ENCODE data around the gene BCL6B. TPM values are rescaled to one million over a fixed set of nuclear protein-coding genes. Genes with fewer than 3 reads are reported as not detected.
A peak's percentile ranks its signal among the peaks of the same experiment; 100 is the strongest.
"Not testable (repeated sequence)": the region's sequence is repeated elsewhere in the genome, so short reads cannot be mapped to it uniquely, and the experiment has no call there.

BCL6B gene
- total RNA-seq, 6 experiments from 2014 or later, result not detected

DNA sequence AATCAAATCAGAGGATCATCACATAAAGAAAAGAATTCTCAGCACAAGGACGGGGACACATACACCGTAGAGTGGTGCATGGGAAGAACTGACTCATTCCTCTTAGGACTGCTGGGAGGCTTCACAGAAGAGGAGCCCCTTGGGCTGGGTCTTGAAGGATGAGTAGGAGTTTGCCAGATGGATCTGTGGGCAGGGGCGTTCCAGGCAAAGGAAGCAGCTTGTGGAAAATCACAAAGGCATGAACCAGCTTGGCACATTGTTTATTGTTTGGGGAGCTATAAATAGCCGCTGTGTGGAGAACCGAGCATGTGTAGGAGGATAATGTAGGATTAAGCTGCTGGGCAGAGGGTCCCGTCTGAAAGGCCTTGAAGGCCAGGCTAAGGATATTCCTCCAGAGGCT, 26.1 kb downstream of the BCL6B start:
- Mint-ChIP-seq H3K9me3 (no peaks in the 10 kb centered on the region), H3K36me3 (ENCODE audit: low read depth) (no peaks in the 10 kb centered on the region), H3K27me3 (ENCODE audit: insufficient read depth) (peaks cover 18% of the 10 kb centered on the region), H3K4me3 (no peak overlapping the region), H3K4me1 (ENCODE audit: low read depth) (peaks cover 24% of the 10 kb centered on the region), H3K27ac (no peak overlapping the region)
- DNase-seq, result no peak
- no peak for TF ChIP-seq CTCF (IDR thresholded peaks at IDR 0.05)

- not testable (repeated sequence) for DNase-seq; H3K9me3 Mint-ChIP-seq; H3K27ac Mint-ChIP-seq; H3K4me3 Mint-ChIP-seq; H3K36me3 Mint-ChIP-seq (ENCODE audit: low read depth)
- peaks cover 24% of the 10 kb centered on the region for H3K27me3 Mint-ChIP-seq (ENCODE audit: insufficient read depth)
- peaks cover 24% of the 10 kb centered on the region for H3K4me1 Mint-ChIP-seq (ENCODE audit: low read depth)
Measured at GRCh38 chr17:7050583-7050982, 27.7 kb downstream of the BCL6B start.

GRCh38 chr17:7056386-7056785, 33.5 kb downstream of the BCL6B start:
- Mint-ChIP-seq H3K27me3 (ENCODE audit: insufficient read depth) (peaks cover 30% of the 10 kb centered on the region), H3K4me3 (no peak overlapping the region), H3K9me3 (no peaks in the 10 kb centered on the region), H3K36me3 (ENCODE audit: low read depth) (no peaks in the 10 kb centered on the region), H3K4me1 (ENCODE audit: low read depth) (peaks cover 25% of the 10 kb centered on the region), H3K27ac (no peak overlapping the region)
- peak; percentile 40 for DNase-seq
- TF ChIP-seq CTCF (IDR thresholded peaks at IDR 0.05), result no peak

DNA sequence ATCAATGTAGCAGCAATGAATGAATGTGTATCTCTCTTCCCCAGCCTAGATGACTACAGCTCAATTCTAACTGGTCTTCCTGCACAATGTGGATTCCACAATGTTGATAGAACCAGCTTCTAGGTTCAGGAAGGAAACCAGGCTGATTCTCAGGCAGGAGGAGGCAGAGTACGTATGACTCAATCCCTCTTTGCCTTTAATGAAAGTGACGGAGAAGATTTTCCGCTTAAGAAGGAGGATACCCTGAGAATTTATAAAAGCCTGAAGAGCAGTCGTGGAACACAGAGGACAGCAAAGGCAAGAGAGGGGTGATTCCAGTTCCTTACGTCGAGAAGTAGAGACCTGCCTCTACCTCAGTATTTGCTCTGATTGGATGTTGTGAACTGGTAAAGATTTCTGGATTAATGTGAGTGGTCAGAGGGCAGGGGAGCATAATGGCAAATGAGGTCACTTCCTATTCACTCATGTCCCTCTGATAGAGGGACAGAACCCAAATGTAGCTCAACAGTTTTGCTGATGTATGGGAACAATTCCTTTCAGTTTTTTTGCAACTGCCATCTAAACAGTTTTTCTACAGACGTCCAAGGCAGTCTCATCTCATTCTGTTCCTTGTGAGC, 36.1 kb downstream of the BCL6B start:
- DNase-seq, result no peak
- Mint-ChIP-seq H3K27me3 (ENCODE audit: insufficient read depth) (peaks cover 32% of the 10 kb centered on the region), H3K27ac (no peak overlapping the region), H3K36me3 (ENCODE audit: low read depth) (no peaks in the 10 kb centered on the region), H3K9me3 (no peaks in the 10 kb centered on the region), H3K4me1 (ENCODE audit: low read depth) (peaks cover 25% of the 10 kb centered on the region), H3K4me3 (no peak overlapping the region)
- no peak for TF ChIP-seq CTCF (IDR thresholded peaks at IDR 0.05)

DNA sequence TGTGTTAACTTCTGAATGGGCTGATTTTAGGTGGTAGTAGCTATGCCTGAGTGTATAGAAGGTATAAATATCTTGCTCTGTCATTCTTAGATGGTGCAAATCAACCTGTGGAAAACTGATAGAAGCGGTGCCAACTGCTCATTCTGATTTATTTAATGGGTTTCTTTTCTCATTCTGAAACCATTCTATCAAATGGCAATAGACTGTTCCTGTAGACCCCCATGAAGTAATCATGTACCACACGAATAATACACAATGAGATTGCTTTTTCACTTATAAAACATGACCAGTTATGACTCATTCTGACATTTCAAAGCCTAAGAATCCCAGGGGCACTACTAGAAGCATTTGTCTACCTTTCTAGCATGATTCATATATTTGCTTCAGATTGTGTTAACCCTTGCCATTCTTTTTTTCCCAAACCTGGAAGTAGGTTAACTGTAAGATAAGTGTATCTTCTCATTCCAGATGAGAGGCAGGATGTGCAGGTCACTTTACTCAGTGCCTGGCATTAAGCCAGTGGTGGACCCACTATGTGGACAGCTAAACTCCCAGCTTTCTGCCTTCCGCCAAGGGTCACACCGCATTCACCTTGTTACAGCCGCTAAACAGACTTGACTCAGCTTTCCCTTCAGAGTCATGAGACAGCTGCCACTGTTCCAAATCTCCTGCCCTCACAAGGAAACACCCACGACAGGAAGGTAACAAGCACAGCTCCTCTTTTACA, 37.5 kb downstream of the BCL6B start:
- DNase-seq, result peak; percentile 51
- H3K9me3 Mint-ChIP-seq, result no peaks in the 10 kb centered on the region
- peaks cover 25% of the 10 kb centered on the region for H3K4me1 Mint-ChIP-seq (ENCODE audit: low read depth)
- TF ChIP-seq CTCF (IDR thresholded peaks at IDR 0.05), result no peak
- peaks cover 30% of the 10 kb centered on the region for H3K27me3 Mint-ChIP-seq (ENCODE audit: insufficient read depth)
- H3K36me3 Mint-ChIP-seq (ENCODE audit: low read depth), result no peaks in the 10 kb centered on the region
- no peak overlapping the region for H3K4me3 Mint-ChIP-seq
- no peak overlapping the region for H3K27ac Mint-ChIP-seq

DNA sequence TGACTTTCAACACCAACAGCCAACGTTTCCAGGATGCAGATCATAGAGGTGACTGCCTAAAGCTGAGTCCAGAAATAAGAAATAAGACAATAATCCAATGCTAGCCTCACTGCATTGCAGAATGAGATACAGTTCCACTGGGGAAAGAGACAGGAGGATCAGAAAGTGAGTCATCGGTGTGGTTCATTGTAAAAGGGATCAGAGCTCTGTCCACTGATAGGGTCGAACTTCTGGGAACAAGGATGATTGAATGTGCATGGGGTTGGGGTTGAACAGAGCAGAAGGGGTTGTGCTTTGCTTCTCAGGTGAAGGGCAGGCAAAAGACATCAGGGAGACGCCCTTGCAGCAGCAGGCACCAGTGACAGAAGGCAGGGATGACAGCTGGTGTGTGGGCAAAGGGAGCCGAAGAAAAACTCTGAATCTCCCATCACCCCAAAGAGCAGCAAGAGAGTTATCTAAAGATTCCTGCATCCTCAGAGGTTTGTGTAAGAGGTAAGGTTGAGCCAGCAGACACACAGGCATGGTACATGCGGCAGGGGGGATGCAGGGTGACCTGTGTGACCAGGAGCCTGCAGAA, 40.8 kb downstream of the BCL6B start:
- H3K4me1 Mint-ChIP-seq (ENCODE audit: low read depth), result peaks cover 18% of the 10 kb centered on the region
- no peak for TF ChIP-seq CTCF (IDR thresholded peaks at IDR 0.05)
- H3K27ac Mint-ChIP-seq, result no peak overlapping the region
- H3K9me3 Mint-ChIP-seq, result peaks cover 10% of the 10 kb centered on the region
- no peak overlapping the region for H3K4me3 Mint-ChIP-seq
- H3K36me3 Mint-ChIP-seq (ENCODE audit: low read depth), result peaks cover 8% of the 10 kb centered on the region
- no peak for DNase-seq
- H3K27me3 Mint-ChIP-seq (ENCODE audit: insufficient read depth), result peaks cover 29% of the 10 kb centered on the region

Measured in HFFc6 (cell line).